ENCODE data around the gene RCAN2.

DNA sequence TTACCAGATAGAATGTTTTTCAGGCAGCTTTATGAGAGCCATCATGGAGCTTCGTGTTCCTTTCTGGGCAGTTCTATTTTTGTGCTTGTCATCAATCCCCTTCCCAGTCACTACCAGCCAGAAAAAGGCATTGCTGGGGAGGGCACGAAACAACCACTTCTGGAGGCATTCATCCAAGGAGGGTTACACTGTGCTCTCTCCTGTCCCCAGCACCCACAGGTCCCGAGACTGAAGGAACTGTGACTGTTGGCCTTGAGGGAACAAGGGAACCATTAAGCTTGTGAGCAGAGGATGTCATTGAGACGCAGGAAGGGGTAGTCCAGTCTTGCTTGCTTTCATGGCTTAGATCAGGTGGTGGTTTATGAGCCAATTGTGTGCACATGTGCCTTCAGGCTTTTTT, 300.4 kb downstream of the RCAN2 start:
- TF ChIP-seq, protein P1, sequence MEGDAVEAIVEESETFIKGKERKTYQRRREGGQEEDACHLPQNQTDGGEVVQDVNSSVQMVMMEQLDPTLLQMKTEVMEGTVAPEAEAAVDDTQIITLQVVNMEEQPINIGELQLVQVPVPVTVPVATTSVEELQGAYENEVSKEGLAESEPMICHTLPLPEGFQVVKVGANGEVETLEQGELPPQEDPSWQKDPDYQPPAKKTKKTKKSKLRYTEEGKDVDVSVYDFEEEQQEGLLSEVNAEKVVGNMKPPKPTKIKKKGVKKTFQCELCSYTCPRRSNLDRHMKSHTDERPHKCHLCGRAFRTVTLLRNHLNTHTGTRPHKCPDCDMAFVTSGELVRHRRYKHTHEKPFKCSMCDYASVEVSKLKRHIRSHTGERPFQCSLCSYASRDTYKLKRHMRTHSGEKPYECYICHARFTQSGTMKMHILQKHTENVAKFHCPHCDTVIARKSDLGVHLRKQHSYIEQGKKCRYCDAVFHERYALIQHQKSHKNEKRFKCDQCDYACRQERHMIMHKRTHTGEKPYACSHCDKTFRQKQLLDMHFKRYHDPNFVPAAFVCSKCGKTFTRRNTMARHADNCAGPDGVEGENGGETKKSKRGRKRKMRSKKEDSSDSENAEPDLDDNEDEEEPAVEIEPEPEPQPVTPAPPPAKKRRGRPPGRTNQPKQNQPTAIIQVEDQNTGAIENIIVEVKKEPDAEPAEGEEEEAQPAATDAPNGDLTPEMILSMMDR (conservative IDR thresholded peaks at IDR 0.05): no peak
- no peak for TF ChIP-seq EZH2 (IDR thresholded peaks at IDR 0.05; ENCODE audit: low read depth)

Measured in PC-9 (cell line).